Muscle of arm (tissue), 12 donors: ENCODE results near the gene ARMC7. TPM values are rescaled to one million over a fixed set of nuclear protein-coding genes. Genes with fewer than 3 reads are reported as not detected.
"Not testable (repeated sequence)": the region's sequence is repeated elsewhere in the genome, so short reads cannot be mapped to it uniquely, and the experiment has no call there.

Source experiments
- DNase-seq: peaks from one replicate; pipeline ENCODE4 v3.0.0-alpha.2; 2013
- polyA plus RNA-seq, 12 donors: library from polyadenylated mRNA; unstranded; fragments of 120-200 nt; gene quantifications; one replicate each; pipeline ENCODE4 v1.2.1, GENCODE V29; 2013; ENCODE audit not compliant: insufficient read length in 12 of 12

The ARMC7 gene
- polyA plus RNA-seq, 12 donors, result 5.0 to 8.4 (median 6.7) TPM; not detected in 1

GRCh38 chr17:75128694-75129505 is 19.1 kb downstream of the ARMC7 start:
- DNase-seq, result no peak

DNA sequence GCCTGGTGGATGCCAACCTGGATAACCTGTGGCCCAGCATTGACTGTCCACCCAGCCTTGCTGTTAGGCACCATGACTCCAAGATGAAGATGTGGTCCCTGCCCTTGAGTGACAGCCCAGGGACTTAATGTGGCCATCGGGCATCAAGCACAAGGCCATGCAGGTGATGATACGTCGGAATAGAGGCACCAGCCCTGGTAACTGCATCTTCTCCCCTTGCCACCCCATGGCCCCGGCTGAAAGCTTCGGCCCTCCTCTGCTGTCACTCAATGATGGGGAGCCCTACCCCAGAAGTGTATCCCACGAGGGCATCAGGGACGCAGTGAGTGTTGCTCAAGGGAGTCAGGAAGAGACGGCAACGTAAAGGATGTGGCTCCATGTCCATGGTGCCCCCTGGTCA is 19.8 kb downstream of the ARMC7 start:
- no peak for DNase-seq

DNA sequence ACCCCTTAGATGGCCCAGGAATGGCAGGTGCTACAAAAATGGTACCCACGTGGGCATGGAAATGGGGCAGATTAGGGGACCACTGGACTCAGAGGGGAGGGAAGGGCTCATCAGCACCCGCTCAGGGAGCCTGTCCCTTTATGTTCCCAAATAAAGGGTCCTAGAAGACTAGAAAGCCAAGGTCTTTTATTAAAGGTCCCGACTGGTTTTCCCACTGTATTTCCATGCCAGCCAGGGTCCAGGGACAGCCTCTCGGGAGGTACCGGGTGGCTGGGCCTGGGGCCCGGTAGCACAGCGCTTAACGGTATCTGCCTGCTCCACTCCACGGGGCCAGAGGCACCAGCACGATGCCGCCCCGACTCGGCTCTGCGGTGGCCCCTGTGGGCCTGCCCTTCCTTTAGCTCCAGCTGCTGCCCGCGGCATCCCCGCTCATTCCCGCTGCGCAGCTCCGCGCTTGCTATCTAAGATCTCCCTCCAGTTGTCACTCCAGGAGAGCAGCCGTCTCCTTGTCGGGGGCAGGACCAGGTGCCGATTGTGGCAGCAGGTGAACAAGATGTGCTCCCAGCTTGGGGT is 20.4 kb downstream of the ARMC7 start:
- no peak for DNase-seq

DNA sequence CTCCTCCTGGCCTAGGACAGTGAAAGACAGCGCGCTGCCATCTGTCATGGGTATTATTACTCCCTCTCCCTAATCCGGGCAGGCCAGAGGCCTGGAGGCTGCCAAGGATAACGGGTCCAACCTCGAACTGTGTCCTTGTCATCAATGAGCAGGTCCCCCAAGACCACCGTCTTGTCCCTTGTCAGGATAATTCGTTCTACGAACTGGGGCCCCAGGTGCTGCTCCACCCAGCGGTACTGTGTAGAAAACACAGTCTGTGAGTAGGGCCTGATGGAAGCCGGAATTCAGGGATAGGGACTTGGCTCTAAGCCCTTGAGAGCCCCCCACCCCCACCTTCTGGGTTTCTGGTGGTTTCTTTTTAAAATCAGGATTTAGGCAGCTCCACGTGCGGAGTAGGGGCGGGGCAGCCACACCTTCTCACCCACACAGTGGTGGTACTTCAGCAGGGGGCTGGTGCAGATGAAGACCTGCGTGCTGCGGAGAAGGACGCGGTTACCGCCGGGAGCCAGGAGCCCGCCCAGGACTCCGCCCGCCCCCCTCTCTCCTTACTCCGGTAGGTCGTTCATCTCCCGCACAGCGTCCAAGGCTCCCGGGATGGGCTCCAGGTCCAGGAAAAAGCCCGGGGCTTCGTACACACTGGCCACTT is 21.0 kb downstream of the ARMC7 start:
- peak; percentile 68 for DNase-seq

DNA sequence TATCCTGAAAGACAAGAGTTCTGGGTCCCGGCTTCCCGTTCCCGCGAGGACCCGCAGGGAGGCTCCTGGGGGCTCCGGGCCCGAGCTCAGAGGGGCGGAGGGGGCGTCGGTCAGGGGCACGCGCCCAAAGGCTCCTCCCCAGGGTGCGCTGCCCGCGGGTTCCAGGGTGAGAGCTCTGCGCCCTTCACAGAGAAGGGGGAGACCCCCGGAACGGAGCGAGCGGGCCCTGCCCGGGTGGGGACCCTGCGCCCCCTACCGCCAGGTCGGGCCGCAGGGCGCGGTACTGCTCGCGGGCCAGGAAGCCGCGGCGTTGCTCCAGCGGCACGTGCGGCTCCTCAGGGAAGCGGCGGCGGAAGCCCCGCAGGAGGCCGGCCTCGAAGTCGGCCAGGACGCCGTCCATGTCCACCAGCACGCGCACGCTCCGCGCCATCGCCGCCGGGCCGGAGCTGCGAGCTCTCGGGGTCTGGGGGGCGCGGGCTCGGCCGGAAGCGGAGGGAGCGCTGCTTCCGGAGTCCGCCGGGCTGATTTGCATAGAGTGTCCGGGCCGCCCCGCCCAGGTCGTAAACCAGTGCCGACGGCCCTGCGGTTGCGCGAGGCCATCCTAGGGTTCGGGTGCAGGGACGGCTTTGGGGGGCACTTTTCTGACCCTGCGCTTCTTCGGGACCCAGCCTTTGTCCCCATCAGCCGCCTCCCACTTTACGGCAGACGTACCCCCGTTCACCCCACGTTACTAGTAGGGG is 21.7 kb downstream of the ARMC7 start, which contains the start of gene NT5C:
Gene NT5C, minus strand, starts transcription at position 465 of the 740 bp plus-strand sequence. Its CDS starts 35 bp downstream, at position 430.
- DNase-seq, result peak; percentile 82

GRCh38 chr17:75132018-75133000 is 22.5 kb downstream of the ARMC7 start:
- DNase-seq, result not testable (repeated sequence)

- no peak for DNase-seq
Measured at GRCh38 chr17:75133001-75133400, 23.2 kb downstream of the ARMC7 start.

GRCh38 chr17:75133607-75134347 is 24.0 kb downstream of the ARMC7 start:
- not testable (repeated sequence) for DNase-seq

GRCh38 chr17:75135452-75135851 is 25.7 kb downstream of the ARMC7 start:
- no peak for DNase-seq

DNA sequence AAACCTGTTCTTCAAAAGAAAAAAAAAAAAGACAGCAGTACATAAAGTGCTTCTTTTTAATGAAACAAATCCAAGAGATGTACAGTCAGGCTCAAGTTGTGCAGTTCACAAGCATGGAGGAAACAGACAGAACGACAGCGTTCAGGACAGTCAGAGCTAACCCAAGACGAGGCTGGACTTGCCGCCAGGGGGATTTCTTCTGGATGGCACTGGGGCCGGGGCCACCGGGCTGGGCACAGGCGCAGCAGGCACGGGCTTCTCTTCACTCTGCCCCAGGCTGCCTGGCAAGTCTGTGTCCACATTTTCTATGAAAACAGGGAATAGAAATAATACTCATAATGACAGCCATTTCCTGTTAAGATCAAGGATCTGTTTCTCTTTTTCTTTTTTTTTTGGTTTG is 26.2 kb downstream of the ARMC7 start:
- no peak for DNase-seq

DNA sequence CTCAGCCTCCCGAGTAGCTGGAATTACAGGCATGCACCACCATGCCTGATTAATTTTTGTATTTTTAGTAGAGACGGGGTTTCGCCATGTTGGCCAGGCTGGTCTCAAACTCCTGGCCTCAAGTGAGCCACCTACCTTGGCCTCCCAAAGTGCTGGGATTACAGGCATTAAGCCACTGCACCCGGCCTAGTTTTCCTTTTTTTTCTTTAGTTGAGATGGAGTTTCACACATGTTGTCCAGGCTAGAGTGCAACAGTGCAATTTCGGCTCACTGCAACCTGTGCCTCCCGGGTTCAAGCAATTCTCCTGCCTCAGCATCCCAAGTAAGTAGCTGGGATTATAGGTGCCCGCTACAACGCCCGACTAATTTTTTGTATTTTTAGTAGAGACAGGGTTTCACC is 28.0 kb downstream of the ARMC7 start:
- not testable (repeated sequence) for DNase-seq

DNA sequence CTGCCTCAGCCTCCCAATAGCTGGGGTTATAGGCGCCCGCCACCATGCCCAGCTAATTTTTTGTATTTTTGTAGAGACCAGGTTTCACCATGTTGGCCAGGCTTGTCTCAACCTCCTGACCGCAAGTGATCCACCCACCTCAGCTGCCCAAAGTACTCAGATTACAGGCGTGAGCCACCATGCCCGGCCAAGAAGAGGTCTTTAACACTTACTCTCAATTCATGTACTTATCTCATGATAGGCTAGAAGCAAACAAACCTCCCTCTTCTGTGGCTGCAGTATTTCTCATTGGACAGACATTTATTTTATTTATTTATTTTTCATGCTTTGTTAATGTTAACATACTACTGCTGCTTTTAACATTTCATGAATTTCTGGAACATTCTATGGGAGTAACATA is 28.8 kb downstream of the ARMC7 start:
- DNase-seq, result no peak

DNA sequence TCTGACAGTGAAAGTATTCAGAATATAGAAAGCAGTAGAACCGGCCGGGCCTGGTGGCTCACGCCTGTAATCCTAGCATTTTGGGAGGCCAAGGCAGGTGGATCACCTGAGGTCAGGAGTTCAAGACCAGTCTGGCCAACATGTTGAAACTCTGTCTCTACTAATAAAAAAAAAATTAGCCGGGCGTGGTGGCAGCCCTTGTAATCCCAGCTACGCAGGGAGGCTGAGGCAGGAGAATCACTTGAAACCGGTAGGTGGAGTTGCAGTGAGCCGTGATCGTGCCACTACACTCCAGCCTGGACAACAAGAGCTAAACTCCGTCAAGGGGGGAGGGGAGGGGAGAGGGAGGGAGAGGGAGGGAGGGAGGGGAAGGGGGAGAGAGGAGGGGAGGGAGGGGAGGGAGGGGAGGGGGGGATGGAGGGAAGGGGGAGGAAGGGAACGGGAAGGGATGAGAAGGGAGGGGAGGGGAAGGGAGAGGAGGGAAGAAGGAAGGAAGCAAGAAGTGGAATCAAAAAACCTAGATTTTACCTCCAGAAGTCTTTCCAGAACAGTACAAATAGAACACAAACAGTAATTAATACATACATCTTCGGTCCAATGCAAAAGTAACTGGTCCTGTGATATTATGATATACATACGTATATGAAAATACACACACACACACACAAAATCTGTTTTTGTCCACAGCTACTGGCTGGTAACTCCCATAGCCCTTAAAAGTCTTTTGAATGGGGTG is 32.6 kb downstream of the ARMC7 start:
- no peak for DNase-seq

DNA sequence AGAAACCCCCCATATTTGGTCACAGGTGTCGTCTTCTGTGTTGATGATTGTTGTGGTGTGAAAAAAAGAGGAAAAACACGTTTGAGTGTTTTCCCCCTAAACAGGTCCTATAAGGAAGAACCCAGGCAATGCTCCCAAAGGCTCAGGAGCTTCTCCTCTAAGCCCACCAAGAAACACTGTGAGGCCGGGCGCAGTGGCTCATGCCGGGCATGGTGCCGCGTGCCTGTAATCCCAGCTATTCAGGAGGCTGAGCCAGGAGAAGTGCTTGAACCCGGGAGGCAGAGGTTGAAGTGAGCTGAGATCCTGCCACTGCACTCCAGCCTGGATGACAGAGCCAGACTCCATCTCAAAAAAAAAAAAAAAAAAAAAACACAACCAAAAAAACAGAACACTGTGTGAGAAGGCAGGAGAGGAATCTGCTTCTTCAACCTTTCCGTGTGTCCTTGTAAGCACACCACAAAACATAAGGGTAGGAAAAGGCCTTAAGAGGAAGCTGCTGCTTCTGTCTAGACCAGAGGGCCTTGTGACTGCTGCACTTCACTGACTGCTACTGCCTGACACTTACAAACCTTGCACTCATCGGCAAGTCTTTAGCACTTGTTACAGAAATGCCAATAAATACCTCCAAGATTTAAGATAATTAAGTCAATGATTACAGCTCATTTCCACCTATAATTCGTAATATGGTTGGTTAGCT is 35.2 kb downstream of the ARMC7 start:
- DNase-seq, result no peak

DNA sequence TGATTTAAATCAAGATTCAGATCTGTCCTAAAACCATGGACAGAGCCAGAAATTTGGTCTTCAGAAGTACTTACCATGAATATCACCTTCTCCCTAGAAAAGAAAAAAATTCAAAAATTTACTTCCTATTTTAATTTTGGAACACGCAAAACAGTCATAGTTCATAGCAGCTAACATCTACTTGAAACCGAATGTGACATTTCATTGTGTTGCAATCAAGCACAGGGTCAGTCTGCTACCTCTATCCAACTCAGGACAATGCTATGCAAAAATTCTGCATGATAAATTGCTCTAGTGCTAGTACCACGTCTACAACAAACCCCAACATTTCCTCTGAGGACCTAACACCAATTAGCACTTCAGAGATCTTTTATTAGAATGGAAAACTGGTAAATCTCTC is 36.8 kb downstream of the ARMC7 start:
- no peak for DNase-seq

DNA sequence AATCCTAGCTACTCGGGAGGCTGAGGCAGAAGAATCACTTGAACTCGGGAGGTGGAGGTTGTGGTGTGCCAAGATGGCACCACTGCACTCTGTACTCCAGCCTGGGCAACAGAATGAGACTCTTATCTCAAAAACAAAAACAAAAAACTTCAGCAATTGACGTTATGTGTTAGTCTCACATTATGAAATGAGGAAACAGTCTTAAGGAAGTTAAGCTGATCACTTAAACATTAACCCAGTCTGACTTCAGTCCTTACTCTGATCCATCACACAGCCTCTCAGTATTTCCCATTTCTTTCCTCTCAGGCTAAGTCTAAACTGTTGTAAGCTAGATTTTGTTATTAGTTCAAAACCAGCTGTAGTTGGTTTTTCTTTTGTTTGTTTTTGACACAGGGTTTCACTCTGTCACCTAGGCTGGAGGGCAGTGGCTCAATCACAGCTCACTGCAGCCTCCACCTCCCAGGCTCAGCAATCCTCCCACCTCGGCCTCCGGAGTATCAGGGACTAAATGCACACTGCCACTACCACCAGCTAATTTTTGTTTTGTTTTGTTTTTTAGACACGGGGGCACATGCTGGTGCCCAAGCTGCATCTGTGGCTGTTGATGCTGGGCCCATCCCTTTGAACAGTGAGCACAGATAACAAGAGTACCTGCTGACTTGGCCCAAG is 38.2 kb downstream of the ARMC7 start:
- no peak for DNase-seq

- no peak for DNase-seq
Measured at GRCh38 chr17:75151930-75152329, 42.2 kb downstream of the ARMC7 start.

- DNase-seq, result no peak
Measured at GRCh38 chr17:75152523-75152921, 42.8 kb downstream of the ARMC7 start.
